ENCODE measurements around the gene TMTC4.

GRCh38 chr13:100714478-100714877, 39.9 kb upstream of the TMTC4 start:
- TF ChIP-seq SIN3A (IDR thresholded peaks at IDR 0.05; ENCODE audit: borderline replicate concordance, insufficient read depth, low read depth, low read length) (no peak), CTCF (IDR thresholded peaks at IDR 0.05) (no peak)
